HG03460 (cell line): Measurements from ENCODE around the gene HSPBP1.

ENCODE experiments used
- ATAC-seq: cut with Tn5 transposase; IDR thresholded peaks from one replicate; pipeline ENCODE4 v1.9.1; 2021; ENCODE audit not compliant: unreplicated experiment

Gene HSPBP1

GRCh38 chr19:55276720-55277430 is 3.0 kb downstream of the HSPBP1 start:
- ATAC-seq = peak; percentile 10

GRCh38 chr19:55275851-55276719 is 3.8 kb downstream of the HSPBP1 start:
- peak; percentile 37 for ATAC-seq

GRCh38 chr19:55273978-55274707 is 5.8 kb downstream of the HSPBP1 start:
- no peak for ATAC-seq

- no peak for ATAC-seq
Observed at GRCh38 chr19:55272142-55272541, 7.8 kb downstream of the HSPBP1 start.

- no peak for ATAC-seq
Observed at GRCh38 chr19:55270172-55270942, 9.6 kb downstream of the HSPBP1 start.

GRCh38 chr19:55269299-55269698 is 10.6 kb downstream of the HSPBP1 start:
- ATAC-seq = no peak

GRCh38 chr19:55266840-55267239 is 13.1 kb downstream of the HSPBP1 start:
- ATAC-seq = no peak

- no peak for ATAC-seq
Observed at GRCh38 chr19:55266404-55266803, 13.5 kb downstream of the HSPBP1 start.

GRCh38 chr19:55265723-55266386 is 14.1 kb downstream of the HSPBP1 start:
- ATAC-seq = no peak

GRCh38 chr19:55265173-55265572 is 14.7 kb downstream of the HSPBP1 start:
- ATAC-seq = no peak

GRCh38 chr19:55264531-55264930 is 15.4 kb downstream of the HSPBP1 start:
- ATAC-seq = no peak

- no peak for ATAC-seq
Observed at GRCh38 chr19:55262359-55262758, 17.6 kb downstream of the HSPBP1 start.

- ATAC-seq = no peak
Observed at GRCh38 chr19:55261671-55262126, 18.2 kb downstream of the HSPBP1 start.

- ATAC-seq = no peak
Observed at GRCh38 chr19:55259540-55260210, 20.2 kb downstream of the HSPBP1 start.

- peak; percentile 57 for ATAC-seq
Observed at GRCh38 chr19:55258828-55259539, 20.9 kb downstream of the HSPBP1 start, which contains the start of gene PPP6R1. Gene PPP6R1, minus strand, starts transcription at chr19:55259017. Its CDS starts 11,914 bp downstream, at chr19:55247103.

GRCh38 chr19:55258476-55258827 is 21.5 kb downstream of the HSPBP1 start:
- ATAC-seq = peak; percentile 3

- ATAC-seq = no peak
Observed at GRCh38 chr19:55257461-55258420, 22.2 kb downstream of the HSPBP1 start.
